WERI-Rb-1 (cell line): ENCODE results near the gene SLC6A6.

Source experiments
- DNase-seq: peaks from one replicate; pipeline ENCODE4 v3.0.0-alpha.2; 2020
- H3K27ac ChIP-seq: fragments of 250-450 bp; sonication (Bioruptor Pico); 2 replicates; pipeline ENCODE4 v1.5.1; 2020; ENCODE audit warnings: mild to moderate bottlenecking, moderate library complexity
- H3K27me3 ChIP-seq: fragments of 250-450 bp; sonication (Bioruptor Pico); 2 replicates; pipeline ENCODE4 v1.5.1; 2021; ENCODE audit warnings: mild to moderate bottlenecking, low read depth, moderate library complexity; ENCODE audit not compliant: insufficient read depth, severe bottlenecking
- H3K36me3 ChIP-seq: fragments of 250-450 bp; sonication (Bioruptor Pico); 2 replicates; pipeline ENCODE4 v1.5.1; 2020; ENCODE audit warnings: mild to moderate bottlenecking, moderate library complexity
- H3K4me3 ChIP-seq: 2 replicates; pipeline ENCODE4 v1.5.1; 2011; ENCODE audit warnings: low read depth, mild to moderate bottlenecking, control low read depth, low read length
- H3K9me3 ChIP-seq: fragments of 250-450 bp; sonication (Bioruptor Pico); 2 replicates; pipeline ENCODE4 v1.5.1; 2021; ENCODE audit warnings: mild to moderate bottlenecking, moderate library complexity; ENCODE audit not compliant: severe bottlenecking
- CTCF ChIP-seq: IDR thresholded peaks from 2 replicates; pipeline ENCODE4 v1.5.1; 2011; ENCODE audit warnings: low read depth, mild to moderate bottlenecking, control low read depth, inconsistent platforms, low read length

The SLC6A6 gene

GRCh38 chr3:14374444-14374883 is 27.9 kb upstream of the SLC6A6 start:
- H3K9me3 ChIP-seq, result no peaks in the 10 kb centered on the region
- H3K36me3 ChIP-seq, result no peaks in the 10 kb centered on the region
- peak overlapping the region; percentile 17 for H3K27ac ChIP-seq
- H3K4me3 ChIP-seq, result no peak overlapping the region
- peak; percentile 56 for DNase-seq
- TF ChIP-seq CTCF, result no peak
- H3K27me3 ChIP-seq, result no peaks in the 10 kb centered on the region

DNA sequence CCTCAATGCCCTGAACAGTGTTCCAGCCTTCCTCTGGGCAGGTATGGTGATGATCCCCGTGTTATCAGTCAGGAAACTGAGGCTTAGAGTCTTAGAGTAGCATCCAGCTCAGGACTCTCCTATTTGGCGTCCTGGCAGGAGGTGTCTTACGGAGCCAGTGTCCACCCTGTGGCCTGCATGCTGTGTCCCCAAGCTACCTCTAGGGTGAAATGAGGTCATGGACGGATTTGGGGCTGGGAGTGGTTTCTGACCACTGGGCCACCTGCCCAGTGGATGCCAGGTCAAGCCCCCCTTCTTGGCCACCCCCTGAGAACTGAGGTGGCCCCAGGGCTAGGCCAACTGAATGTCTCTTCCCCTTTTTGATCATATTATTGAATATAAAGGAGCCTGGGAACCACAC is 27.2 kb upstream of the SLC6A6 start:
- Histone ChIP-seq H3K27me3 (no peaks in the 10 kb centered on the region), H3K4me3 (no peak overlapping the region), H3K36me3 (no peaks in the 10 kb centered on the region), H3K27ac (peak overlapping the region; percentile 20), H3K9me3 (no peaks in the 10 kb centered on the region)
- TF ChIP-seq CTCF, result no peak
- peak; percentile 64 for DNase-seq

GRCh38 chr3:14376348-14377043 is 25.9 kb upstream of the SLC6A6 start:
- Histone ChIP-seq H3K9me3 (no peaks in the 10 kb centered on the region), H3K36me3 (no peaks in the 10 kb centered on the region), H3K27me3 (no peaks in the 10 kb centered on the region), H3K4me3 (no peak overlapping the region), H3K27ac (peak overlapping the region; percentile 26)
- DNase-seq, result peak; percentile 73
- no peak for TF ChIP-seq CTCF

DNA sequence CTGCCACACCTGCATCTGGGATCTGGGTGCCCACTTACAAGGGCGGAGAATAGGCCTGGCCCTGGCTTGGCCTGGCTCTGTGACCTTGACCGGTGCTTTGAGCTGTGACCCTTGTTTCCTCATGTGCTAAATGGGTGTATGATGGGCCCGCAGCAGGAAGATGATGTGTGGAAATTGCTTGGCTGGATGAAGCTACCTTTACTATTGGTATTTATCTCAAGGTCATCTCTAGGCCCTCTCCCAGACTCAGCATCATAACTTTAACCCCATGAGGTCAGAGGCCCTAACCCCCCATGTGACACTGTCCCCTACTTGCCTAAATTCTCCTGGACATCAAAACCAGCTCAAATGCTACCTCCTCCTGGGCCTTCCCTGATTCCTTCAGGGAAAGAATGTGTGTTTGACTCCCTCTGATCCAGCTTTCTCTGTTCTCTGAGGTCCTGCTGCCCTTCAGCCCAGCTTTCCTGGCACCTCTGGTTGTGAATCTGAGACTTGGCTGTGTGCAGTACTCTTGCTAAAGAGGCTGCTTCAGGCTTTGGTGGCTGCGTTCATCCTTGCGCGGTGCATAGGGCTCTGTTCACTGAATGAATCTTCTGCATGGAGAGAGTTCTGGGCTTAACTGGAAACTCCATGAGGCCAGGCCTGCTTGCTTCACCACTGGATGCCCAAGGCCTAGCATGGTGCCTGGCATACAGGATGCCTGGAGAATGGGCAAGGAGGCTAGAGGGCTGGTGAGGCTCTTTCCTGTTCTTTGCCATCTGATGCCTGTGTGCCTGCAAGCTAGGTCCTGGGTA is 25.2 kb upstream of the SLC6A6 start:
- Histone ChIP-seq H3K4me3 (no peak overlapping the region), H3K27ac (no peak overlapping the region), H3K9me3 (no peaks in the 10 kb centered on the region), H3K27me3 (no peaks in the 10 kb centered on the region), H3K36me3 (no peaks in the 10 kb centered on the region)
- TF ChIP-seq CTCF, result no peak
- no peak for DNase-seq

DNA sequence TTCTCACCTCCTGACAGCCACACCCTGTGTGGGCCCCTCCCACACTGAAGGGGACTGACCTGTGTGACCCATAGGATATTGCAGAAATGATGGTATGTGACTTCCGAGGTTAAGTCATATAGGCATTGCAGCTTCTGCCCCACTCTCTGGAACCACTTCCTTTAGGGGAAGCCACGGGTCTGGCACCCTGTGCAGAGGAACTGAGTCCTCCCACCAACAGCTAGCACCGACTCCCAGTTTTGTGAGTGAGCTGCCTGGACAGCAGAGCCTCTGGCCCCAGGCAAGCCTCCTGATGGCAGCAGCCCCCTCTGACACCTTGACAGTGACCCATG is 24.6 kb upstream of the SLC6A6 start:
- Histone ChIP-seq H3K4me3 (no peak overlapping the region), H3K27me3 (no peaks in the 10 kb centered on the region), H3K9me3 (no peaks in the 10 kb centered on the region), H3K27ac (no peak overlapping the region), H3K36me3 (no peaks in the 10 kb centered on the region)
- no peak for TF ChIP-seq CTCF
- no peak for DNase-seq
